ENCODE measurements around the gene EXO1. TPM values are rescaled to one million over a fixed set of nuclear protein-coding genes. Genes with fewer than 3 reads are reported as not detected.

EXO1 gene
- total and polyA plus RNA-seq, 2 donors (not counting 1 experiment from before 2014, with no cell fraction given) = 0.73 to 1.2 TPM

DNA sequence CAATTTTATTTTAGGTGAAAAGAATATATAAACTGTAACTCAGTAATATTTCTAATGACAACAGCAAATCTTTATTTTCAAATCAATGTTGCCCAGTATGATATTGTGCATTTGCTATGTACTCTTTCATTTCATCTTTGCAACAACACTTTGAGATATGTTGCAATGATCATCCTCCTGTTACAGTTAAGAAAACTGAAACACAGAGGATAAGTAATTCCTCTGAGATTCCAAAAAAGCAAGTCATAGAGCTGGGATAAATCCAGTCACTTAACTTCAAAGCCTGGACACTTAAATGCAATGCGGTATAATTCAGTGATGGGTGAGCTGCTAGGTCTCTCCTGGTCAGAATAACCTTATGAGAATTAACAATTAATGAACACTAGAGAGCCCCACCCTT, 48.6 kb upstream of the EXO1 start:
- no peaks in the 10 kb centered on the region for H4K20me1 ChIP-seq (ENCODE audit: control insufficient read depth, insufficient read depth, low read length, poor library complexity, severe bottlenecking)
- DNase-seq = no peak
- no peaks in the 10 kb centered on the region for H3K4me1 ChIP-seq (ENCODE audit: control insufficient read depth in 2 of 2, insufficient read depth in 2 of 2, low read length in 2 of 2)
- H3K4me2 ChIP-seq (replicated peaks; ENCODE audit: low read depth, low read length, poor library complexity, severe bottlenecking) = no peak overlapping the region
- ChIA-PET CTCF (no interaction called here), POLR2A (interaction anchor here (0.7 kb wide), 1 partner anchor 9 kb away, joined by 3 read pairs; no protein-coding TSS in a partner anchor)
- intact Hi-C loops (cut with micrococcal nuclease) = no loop called here
- H3K27ac Mint-ChIP-seq = no peak overlapping the region
- ATAC-seq (ENCODE audit: low read depth) = no peak
- WGBS (ENCODE audit: insufficient coverage) = no CpG with 5 or more reads among the region's 1 CpG
- TF ChIP-seq CTCF (IDR thresholded peaks at IDR 0.05) = no peak
- no peak for TF ChIP-seq EZH2 (IDR thresholded peaks at IDR 0.05; ENCODE audit: borderline replicate concordance, insufficient read depth, low read depth, low read length, poor library complexity, severe bottlenecking)
- H3K27ac ChIP-seq (ENCODE audit: low read length in 2 of 2) = no peak overlapping the region
- no peaks in the 10 kb centered on the region for H3K4me1 Mint-ChIP-seq
- H3K4me3 ChIP-seq (ENCODE audit: control extremely low read depth in 1 of 5, extremely low read depth in 1 of 5, insufficient read depth in 1 of 5, low read depth in 2 of 5, low read length in 4 of 5) = no peak overlapping the region
- H3K9me3 Mint-ChIP-seq (ENCODE audit: insufficient read depth) = no peaks in the 10 kb centered on the region
- H2AFZ ChIP-seq (ENCODE audit: insufficient read depth, low read depth, low read length, poor library complexity, severe bottlenecking) = no peak overlapping the region
- H3K36me3 ChIP-seq (replicated peaks in 1 of 2; ENCODE audit: control extremely low read depth in 1 of 2, control insufficient read depth in 1 of 2, extremely low read depth in 1 of 2, insufficient read depth in 2 of 2, low read length in 1 of 2) = no peaks in the 10 kb centered on the region
- no peak overlapping the region for H3K4me3 Mint-ChIP-seq
- no peaks in the 10 kb centered on the region for H3K9me3 ChIP-seq (ENCODE audit: control extremely low read depth in 1 of 3, control insufficient read depth in 2 of 3, insufficient read depth in 1 of 3, low read length in 2 of 3)
- peaks cover 25% of the 10 kb centered on the region for H3K27me3 Mint-ChIP-seq
- no peaks in the 10 kb centered on the region for H3K79me2 ChIP-seq (ENCODE audit: control insufficient read depth, insufficient read depth, low read length)
- H3K9ac ChIP-seq (ENCODE audit: low read length) = no peak overlapping the region
- peaks cover 0 to 4% (median 0%) of the 10 kb centered on the region in 4 experiments for H3K27me3 ChIP-seq (replicated peaks in 1 of 4; ENCODE audit: control extremely low read depth in 1 of 4, control insufficient read depth in 3 of 4, insufficient read depth in 4 of 4, low read length in 3 of 4)

DNA sequence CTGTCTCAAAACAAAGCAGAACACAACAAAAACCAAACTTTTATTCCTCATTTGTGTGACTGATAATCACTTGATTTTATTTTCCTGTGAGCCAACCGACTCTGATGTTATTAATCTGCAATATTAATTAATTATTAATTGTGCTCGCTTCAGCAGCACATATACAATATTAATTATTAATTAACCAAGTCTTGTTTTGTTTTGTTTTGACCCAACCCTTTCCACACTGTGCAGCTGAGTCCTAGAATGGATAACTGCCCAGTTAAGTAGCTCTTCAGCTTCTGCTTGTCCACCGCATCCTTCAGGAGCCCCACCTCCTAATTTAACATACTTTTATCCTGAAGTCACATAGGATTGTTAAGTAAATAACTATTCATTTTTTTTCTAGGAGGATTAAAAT, 47.4 kb upstream of the EXO1 start:
- H3K9me3 Mint-ChIP-seq (ENCODE audit: insufficient read depth) = no peaks in the 10 kb centered on the region
- ATAC-seq (ENCODE audit: low read depth) (no peak), DNase-seq (no peak)
- CTCF ChIA-PET = no interaction called here
- Histone ChIP-seq H3K4me2 (replicated peaks; ENCODE audit: low read depth, low read length, poor library complexity, severe bottlenecking) (no peak overlapping the region), H4K20me1 (ENCODE audit: control insufficient read depth, insufficient read depth, low read length, poor library complexity, severe bottlenecking) (no peaks in the 10 kb centered on the region), H3K4me3 (ENCODE audit: control extremely low read depth in 1 of 5, extremely low read depth in 1 of 5, insufficient read depth in 1 of 5, low read depth in 2 of 5, low read length in 4 of 5) (no peak overlapping the region), H3K27me3 (replicated peaks in 1 of 4; ENCODE audit: control extremely low read depth in 1 of 4, control insufficient read depth in 3 of 4, insufficient read depth in 4 of 4, low read length in 3 of 4) (peaks cover 0 to 4% (median 0%) of the 10 kb centered on the region in 4 experiments), H2AFZ (ENCODE audit: insufficient read depth, low read depth, low read length, poor library complexity, severe bottlenecking) (no peak overlapping the region), H3K36me3 (replicated peaks in 1 of 2; ENCODE audit: control extremely low read depth in 1 of 2, control insufficient read depth in 1 of 2, extremely low read depth in 1 of 2, insufficient read depth in 2 of 2, low read length in 1 of 2) (no peaks in the 10 kb centered on the region), H3K4me1 (ENCODE audit: control insufficient read depth in 2 of 2, insufficient read depth in 2 of 2, low read length in 2 of 2) (no peaks in the 10 kb centered on the region), H3K27ac (ENCODE audit: low read length in 2 of 2) (no peak overlapping the region), H3K79me2 (ENCODE audit: control insufficient read depth, insufficient read depth, low read length) (no peaks in the 10 kb centered on the region), H3K9me3 (ENCODE audit: control extremely low read depth in 1 of 3, control insufficient read depth in 2 of 3, insufficient read depth in 1 of 3, low read length in 2 of 3) (no peaks in the 10 kb centered on the region), H3K9ac (ENCODE audit: low read length) (no peak overlapping the region)
- H3K27me3 Mint-ChIP-seq = peaks cover 19% of the 10 kb centered on the region
- H3K4me3 Mint-ChIP-seq = no peak overlapping the region
- intact Hi-C loops (cut with micrococcal nuclease) = no loop called here
- POLR2A ChIA-PET = no interaction called here
- WGBS (ENCODE audit: insufficient coverage) = no CpG with 5 or more reads among the region's 3 CpGs
- TF ChIP-seq CTCF (IDR thresholded peaks at IDR 0.05) (no peak), EZH2 (IDR thresholded peaks at IDR 0.05; ENCODE audit: borderline replicate concordance, insufficient read depth, low read depth, low read length, poor library complexity, severe bottlenecking) (no peak)
- no peak overlapping the region for H3K27ac Mint-ChIP-seq
- no peaks in the 10 kb centered on the region for H3K4me1 Mint-ChIP-seq

Measured in B cell (primary cell).